GM12891 (cell line): Measurements from ENCODE around the gene THSD4.

Source experiments
- PAX5 ChIP-seq: IDR thresholded peaks from 2 replicates; pipeline ENCODE4 v1.6.1; 2011; ENCODE audit warnings: low read length, moderate library complexity, mild to moderate bottlenecking; ENCODE audit not compliant: insufficient read depth, severe bottlenecking
- POLR2A ChIP-seq: IDR thresholded peaks from 2 replicates; pipeline ENCODE4 v1.6.1; 2011; ENCODE audit warnings: low read depth, low read length, control low read depth
- POLR2AphosphoS5 ChIP-seq: IDR thresholded peaks from 2 replicates; pipeline ENCODE4 v1.6.1; 2011; ENCODE audit warnings: low read depth, low read length, control low read depth
- SPI1 ChIP-seq: IDR thresholded peaks from 2 replicates; pipeline ENCODE4 v1.6.1; 2011; ENCODE audit warnings: low read depth, low read length, control low read depth
- TAF1 ChIP-seq: IDR thresholded peaks from 2 replicates; pipeline ENCODE4 v1.6.1; 2011; ENCODE audit warnings: low read depth, low read length, control low read depth

- no peak for TF ChIP-seq POLR2A
- TF ChIP-seq SPI1, result no peak
- TF ChIP-seq POLR2AphosphoS5, result no peak
- no peak for TF ChIP-seq PAX5
- TF ChIP-seq TAF1, result no peak
Measured at GRCh38 chr15:71312194-71312708, 197.0 kb downstream of the THSD4 start.
